Fibroblast of lung (primary cell): ENCODE data around the gene GBA2. TPM values are rescaled to one million over a fixed set of nuclear protein-coding genes. Genes with fewer than 3 reads are reported as not detected.

Experiments used
- DNase-seq, 2 donors: peaks; one replicate each; pipeline versions ENCODE4 v3.0.0 to v3.0.0-alpha.2; 2010; ENCODE audit warnings: low read depth in 2 of 2
- H2AFZ ChIP-seq: 2 replicates; pipeline ENCODE4 v1.5.1; 2012; ENCODE audit warnings: low read length, control low read depth, inconsistent platforms
- H3K27ac ChIP-seq: 2 replicates; pipeline ENCODE4 v1.5.1; 2011; ENCODE audit warnings: low read length, control low read depth; ENCODE audit not compliant: insufficient read depth
- H3K27me3 ChIP-seq: 2 replicates; pipeline ENCODE4 v1.5.1; 2011; ENCODE audit warnings: mild to moderate bottlenecking, low read length; ENCODE audit not compliant: control insufficient read depth, insufficient read depth
- H3K36me3 ChIP-seq: 2 replicates; pipeline ENCODE4 v1.5.1; 2011; ENCODE audit warnings: low read length; ENCODE audit not compliant: control insufficient read depth, insufficient read depth
- H3K4me1 ChIP-seq: 2 replicates; pipeline ENCODE4 v1.5.1; 2011; ENCODE audit warnings: low read length; ENCODE audit not compliant: control insufficient read depth, insufficient read depth; ENCODE audit errors: extremely low read depth
- H3K4me2 ChIP-seq: 2 replicates; pipeline ENCODE4 v1.5.1; 2011; ENCODE audit warnings: low read length, control low read depth; ENCODE audit not compliant: insufficient read depth; ENCODE audit errors: extremely low read depth
- H3K4me3 ChIP-seq, 4 experiments: fragments of 200-600 bp in 1 of 4; sonication (generic) in 1 of 4; replicated peaks in 1 of 4; 2 replicates each; pipeline ENCODE4 v1.5.1; 2011 to 2016; ENCODE audit warnings: low read length in 4 of 4, low read depth in 3 of 4, mild to moderate bottlenecking in 3 of 4, control low read depth in 2 of 4, inconsistent platforms in 1 of 4, mixed read lengths in 1 of 4; ENCODE audit not compliant: insufficient read depth in 1 of 4; ENCODE audit errors: control extremely low read depth in 1 of 4
- H3K79me2 ChIP-seq: 2 replicates; pipeline ENCODE4 v1.5.1; 2012; ENCODE audit warnings: mild to moderate bottlenecking, low read length, inconsistent platforms; ENCODE audit not compliant: control insufficient read depth, insufficient read depth
- H3K9ac ChIP-seq: 2 replicates; pipeline ENCODE4 v1.5.1; 2011; ENCODE audit warnings: mild to moderate bottlenecking, low read length, control low read depth; ENCODE audit not compliant: insufficient read depth
- H3K9me3 ChIP-seq: 2 replicates; pipeline ENCODE4 v1.5.1; 2012; ENCODE audit warnings: low read depth, low read length; ENCODE audit not compliant: control insufficient read depth, insufficient read depth
- H4K20me1 ChIP-seq: 2 replicates; pipeline ENCODE4 v1.5.1; 2011; ENCODE audit warnings: low read length; ENCODE audit not compliant: control insufficient read depth, insufficient read depth; ENCODE audit errors: extremely low read depth
- CTCF ChIP-seq, 2 donors: IDR thresholded peaks in 1 of 2; conservative IDR thresholded peaks in 1 of 2; 1 replicate in 1 of 2; 2 replicates in 1 of 2; pipeline ENCODE4 v1.5.1; 2011 to 2012; ENCODE audit warnings: low read length in 2 of 2, control low read depth in 1 of 2, inconsistent platforms in 1 of 2, low read depth in 1 of 2, mild to moderate bottlenecking in 1 of 2
- EZH2 ChIP-seq: IDR thresholded peaks from 2 replicates; pipeline ENCODE4 v1.5.1; 2012; ENCODE audit warnings: low read length, control low read depth, mild to moderate bottlenecking; ENCODE audit errors: missing control alignments
- polyA plus RNA-seq, 2 donors: library from polyadenylated mRNA; depleted of rRNA in 1 of 2; stranded (reverse) in 1 of 2; unstranded in 1 of 2; fragments of >200 nt; gene quantifications; 2 replicates each; pipeline ENCODE4 v1.2.1, GENCODE V29; 2011 to 2012; ENCODE audit warnings: missing spikeins in 1 of 2
- total RNA-seq: library from RNA; depleted of rRNA; stranded (reverse); fragments of >200 nt; gene quantifications from 2 replicates; pipeline ENCODE4 v1.2.1, GENCODE V29; 2014

Gene GBA2
- total and polyA plus RNA-seq, 2 donors (not counting 1 experiment from before 2014, with no cell fraction given): 23.9 to 25.5 TPM

DNA sequence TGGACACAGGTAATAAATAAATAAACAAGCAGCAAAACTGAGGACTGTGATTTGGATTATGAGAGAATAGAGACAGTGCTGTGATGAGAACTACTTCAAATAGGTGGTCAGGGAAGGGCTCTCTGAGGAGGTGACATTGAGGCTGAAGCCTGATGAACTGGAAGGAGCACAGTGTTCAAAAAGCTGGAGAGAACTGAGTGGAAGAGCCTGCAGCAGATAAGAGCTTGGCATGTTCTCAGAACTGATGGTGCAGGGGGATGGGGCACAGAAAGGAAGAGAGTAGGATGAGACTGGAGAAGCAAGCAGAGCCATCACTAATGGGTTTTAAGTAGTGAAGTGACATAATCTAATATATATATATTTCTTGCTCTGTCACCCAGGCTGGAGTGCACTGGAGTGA lies 48.1 kb downstream of the GBA2 start:
- Histone ChIP-seq H3K9me3 (no peaks in the 10 kb centered on the region), H3K4me2 (no peak overlapping the region), H3K9ac (no peak overlapping the region), H3K36me3 (peaks cover 68% of the 10 kb centered on the region), H3K27me3 (no peaks in the 10 kb centered on the region), H3K27ac (no peak overlapping the region), H4K20me1 (no peaks in the 10 kb centered on the region), H3K4me3 (no peak overlapping the region), H3K79me2 (no peaks in the 10 kb centered on the region), H3K4me1 (peaks cover 1% of the 10 kb centered on the region), H2AFZ (no peak overlapping the region)
- DNase-seq: no peak
- TF ChIP-seq EZH2 (no peak), CTCF (conservative IDR thresholded peaks at IDR 0.05 in 1 of 2, IDR thresholded peaks at IDR 0.05 in 1 of 2; ENCODE audit: low read depth in 1 of 2, low read length in 2 of 2) (no peak)

DNA sequence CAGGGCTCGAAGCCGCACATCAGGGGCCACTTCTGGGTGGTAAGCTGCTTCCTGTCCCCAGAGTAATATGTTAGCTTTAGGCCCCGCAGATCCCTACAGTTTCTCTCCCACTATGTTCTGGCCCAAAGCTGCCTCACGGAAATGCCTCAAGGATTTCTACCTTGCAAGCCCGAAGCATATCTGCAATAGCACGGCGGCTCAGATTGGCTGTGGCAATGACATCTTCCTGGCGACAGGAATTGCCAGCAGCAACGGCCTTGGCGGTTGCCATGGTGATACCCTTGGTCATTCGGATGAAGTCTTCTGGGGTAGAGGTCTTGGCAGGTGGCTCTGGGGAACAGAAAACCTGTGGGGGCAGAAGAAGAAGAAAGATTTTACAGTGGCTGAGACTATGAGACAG lies 49.0 kb downstream of the GBA2 start:
- TF ChIP-seq CTCF (conservative IDR thresholded peaks at IDR 0.05 in 1 of 2, IDR thresholded peaks at IDR 0.05 in 1 of 2; ENCODE audit: low read depth in 1 of 2, low read length in 2 of 2) (no peak), EZH2 (no peak)
- H3K9ac ChIP-seq: no peak overlapping the region
- H3K27ac ChIP-seq: no peak overlapping the region
- no peaks in the 10 kb centered on the region for H3K9me3 ChIP-seq
- H3K4me2 ChIP-seq: no peak overlapping the region
- H4K20me1 ChIP-seq: no peaks in the 10 kb centered on the region
- no peak overlapping the region for H2AFZ ChIP-seq
- peaks cover 65% of the 10 kb centered on the region for H3K36me3 ChIP-seq
- no peak overlapping the region for H3K4me3 ChIP-seq
- DNase-seq: no peak
- H3K27me3 ChIP-seq: no peaks in the 10 kb centered on the region
- H3K4me1 ChIP-seq: peaks cover 6% of the 10 kb centered on the region
- no peaks in the 10 kb centered on the region for H3K79me2 ChIP-seq

- Histone ChIP-seq H4K20me1 (no peaks in the 10 kb centered on the region), H3K4me2 (no peak overlapping the region), H3K27me3 (no peaks in the 10 kb centered on the region), H3K36me3 (peaks cover 52% of the 10 kb centered on the region), H3K9me3 (no peaks in the 10 kb centered on the region), H2AFZ (no peak overlapping the region), H3K27ac (no peak overlapping the region), H3K4me1 (peaks cover 6% of the 10 kb centered on the region), H3K4me3 (no peak overlapping the region), H3K79me2 (no peaks in the 10 kb centered on the region), H3K9ac (no peak overlapping the region)
- TF ChIP-seq CTCF (conservative IDR thresholded peaks at IDR 0.05 in 1 of 2, IDR thresholded peaks at IDR 0.05 in 1 of 2; ENCODE audit: low read depth in 1 of 2, low read length in 2 of 2): no peak
- no peak for TF ChIP-seq EZH2
- no peak for DNase-seq
Observed at GRCh38 chr9:35698231-35698630, 50.8 kb downstream of the GBA2 start.
